ENCODE measurements around the gene SLC1A4.
A peak's percentile ranks its signal among the peaks of the same experiment; 100 is the strongest.

Gene SLC1A4

GRCh38 chr2:65056215-65057053 is 67.2 kb downstream of the SLC1A4 start, which contains the start of gene CEP68:
TSS of gene CEP68 (plus strand) at chr2:65056416. CDS start at chr2:65069445, 13,029 bp downstream.
- peak; percentile 99 for DNase-seq

GRCh38 chr2:65057054-65057375 is 67.8 kb downstream of the SLC1A4 start:
- DNase-seq: peak; percentile 67

- DNase-seq: peak; percentile 80
These were observed 68.3 kb downstream of the SLC1A4 start for GRCh38 chr2:65057391-65058052.

- DNase-seq: no peak
These were observed 69.9 kb downstream of the SLC1A4 start for GRCh38 chr2:65059071-65059470.

- no peak for DNase-seq
These were observed 72.1 kb downstream of the SLC1A4 start for GRCh38 chr2:65061146-65061909.

GRCh38 chr2:65061910-65062339 is 72.7 kb downstream of the SLC1A4 start:
- no peak for DNase-seq

- no peak for DNase-seq
These were observed 73.9 kb downstream of the SLC1A4 start for GRCh38 chr2:65062843-65063825.

GRCh38 chr2:65064728-65065552 is 75.7 kb downstream of the SLC1A4 start:
- DNase-seq: peak; percentile 67

- no peak for DNase-seq
These were observed 78.8 kb downstream of the SLC1A4 start for GRCh38 chr2:65067806-65068553.

GRCh38 chr2:65069439-65069824 is 80.2 kb downstream of the SLC1A4 start:
- DNase-seq: no peak

- peak; percentile 61 for DNase-seq
These were observed 81.1 kb downstream of the SLC1A4 start for GRCh38 chr2:65070172-65070830.

- peak; percentile 52 for DNase-seq
These were observed 81.7 kb downstream of the SLC1A4 start for GRCh38 chr2:65070856-65071255.

GRCh38 chr2:65071499-65072180 is 82.4 kb downstream of the SLC1A4 start:
- peak; percentile 47 for DNase-seq

GRCh38 chr2:65072181-65072970 is 83.2 kb downstream of the SLC1A4 start:
- peak; percentile 45 for DNase-seq
